T-cell (primary cell): ENCODE results near the gene SPATA19. TPM values are rescaled to one million over a fixed set of nuclear protein-coding genes. Genes with fewer than 3 reads are reported as not detected.

ENCODE experiments used
- ATAC-seq, 4 experiments: fragments of 200-7000 bp in 3 of 4; fragments of 150-1000 bp in 1 of 4; cut with Tn5 transposase; replicated peaks in 1 of 4; 1 replicate in 3 of 4; 2 replicates in 1 of 4; pipeline ENCODE4 v1.10.0; 2021; ENCODE audit warnings: moderate library complexity in 3 of 4, mild to moderate bottlenecking in 2 of 4, moderate number of reproducible peaks in 1 of 4
- CTCF ChIA-PET, 2 donors: fragments of 300-600 bp; sonication (Branson Sonifier 250); formaldehyde crosslinking; loops; one replicate each; lab custom pipeline; 2022; ENCODE audit warnings: antibody characterized with exemption in 2 of 2; lab: Charles Lee
- POLR2A ChIA-PET, 2 donors: fragments of 300-600 bp; sonication (Branson Sonifier 250); formaldehyde crosslinking; loops; one replicate each; lab custom pipeline; 2022; ENCODE audit warnings: antibody characterized with exemption in 2 of 2; lab: Charles Lee
- DNase-seq, 35 experiments: peaks; one replicate each; pipeline versions ENCODE4 v3.0.0 to v3.0.0-alpha.2; 2013 to 2023
- H3K27ac ChIP-seq: one replicate; pipeline ENCODE4 v1.5.1; 2013; ENCODE audit warnings: low read length
- H3K27me3 ChIP-seq, 2 experiments: replicated peaks in 1 of 2; 1 replicate in 1 of 2; 2 replicates in 1 of 2; pipeline versions ENCODE4 v1.6.1 to v1.7.0; 2013; ENCODE audit warnings: low read length in 1 of 2, mixed read lengths in 1 of 2; ENCODE audit not compliant: control insufficient read depth in 2 of 2, insufficient read depth in 2 of 2; ENCODE audit errors: extremely low read depth in 1 of 2
- H3K36me3 ChIP-seq, 2 donors: 1 replicate in 1 of 2; 2 replicates in 1 of 2; pipeline versions ENCODE4 v1.6.1 to v1.7.0; 2013; ENCODE audit warnings: low read length in 1 of 2; ENCODE audit not compliant: control insufficient read depth in 2 of 2, insufficient read depth in 1 of 2; ENCODE audit errors: extremely low read depth in 1 of 2
- H3K4me1 ChIP-seq, 2 experiments: 1 replicate in 1 of 2; 2 replicates in 1 of 2; pipeline versions ENCODE4 v1.6.1 to v1.7.0; 2013; ENCODE audit warnings: low read length in 2 of 2, mixed read lengths in 1 of 2; ENCODE audit not compliant: insufficient read depth in 2 of 2, control insufficient read depth in 1 of 2; ENCODE audit errors: extremely low read depth in 1 of 2
- H3K4me3 ChIP-seq, 2 donors: 1 replicate in 1 of 2; 2 replicates in 1 of 2; pipeline versions ENCODE4 v1.5.1 to v1.7.0; 2013; ENCODE audit warnings: mild to moderate bottlenecking in 2 of 2, low read length in 1 of 2, moderate library complexity in 1 of 2; ENCODE audit not compliant: control insufficient read depth in 1 of 2; ENCODE audit errors: extremely low read depth in 1 of 2
- H3K9me3 ChIP-seq: 2 replicates; pipeline ENCODE4 v1.7.0; 2013
- H3K27ac Mint-ChIP-seq, 2 donors: one replicate each; pipeline ENCODE4 v1.8.0; 2020 to 2021; ENCODE audit warnings: mild to moderate bottlenecking in 2 of 2, mixed read lengths in 2 of 2
- H3K27me3 Mint-ChIP-seq, 2 donors: one replicate each; pipeline ENCODE4 v1.8.0; 2021 to 2022; ENCODE audit warnings: mixed read lengths in 2 of 2
- H3K36me3 Mint-ChIP-seq: one replicate; pipeline ENCODE4 v1.8.0; 2021; ENCODE audit warnings: mixed read lengths
- H3K4me1 Mint-ChIP-seq, 3 donors: one replicate each; pipeline ENCODE4 v1.8.0; 2020 to 2022; ENCODE audit warnings: mixed read lengths in 3 of 3, mild to moderate bottlenecking in 1 of 3
- H3K4me3 Mint-ChIP-seq, 3 donors: one replicate each; pipeline ENCODE4 v1.8.0; 2020 to 2022; ENCODE audit warnings: mild to moderate bottlenecking in 3 of 3, mixed read lengths in 3 of 3, moderate library complexity in 3 of 3
- H3K9me3 Mint-ChIP-seq, 3 donors: one replicate each; pipeline ENCODE4 v1.8.0; 2020 to 2022; ENCODE audit warnings: mixed read lengths in 3 of 3
- WGBS: methylation state at CpG from one replicate; pipeline ENCODE4 v1.1.5; 2013; ENCODE audit warnings: missing lambda C conversion rate; ENCODE audit not compliant: insufficient coverage; 5-methylcytosine and 5-hydroxymethylcytosine counted together
- total RNA-seq, 35 experiments: library from RNA in 6 of 35; stranded (reverse) in 6 of 35; fragments of 120-200 nt in 1 of 35; gene quantifications; one replicate each; pipeline versions ENCODE4 v1.2.1 to v1.2.4 and lab custom pipeline; 2013 to 2026

The SPATA19 gene
- total RNA-seq, 5 donors from 2014 or later (not counting 1 experiment from before 2014, with no cell fraction given), result not detected

- CTCF ChIA-PET, result no interaction called here
- no peak for ATAC-seq
- WGBS, result 40% methylated on average over 3 of the region's 5 CpGs
These were observed 29.0 kb downstream of the SPATA19 start for GRCh38 chr11:133816146-133816870.

GRCh38 chr11:133815636-133816035 is 29.7 kb downstream of the SPATA19 start:
- H3K9me3 ChIP-seq, result no peaks in the 10 kb centered on the region
- no peak overlapping the region for H3K27ac ChIP-seq
- no peaks in the 10 kb centered on the region for H3K4me1 ChIP-seq
- Mint-ChIP-seq H3K4me1 (no peaks in the 10 kb centered on the region), H3K9me3 (no peaks in the 10 kb centered on the region), H3K36me3 (no peaks in the 10 kb centered on the region), H3K27ac (no peak overlapping the region), H3K4me3 (no peak overlapping the region), H3K27me3 (peaks cover 10 to 13% of the 10 kb centered on the region in 2 donors)
- DNase-seq (no peak), ATAC-seq (no peak)
- WGBS, result 66% methylated on average over 3 of the region's 5 CpGs
- ChIA-PET CTCF (no interaction called here), POLR2A (no interaction called here)
- peaks cover 0 to 14% of the 10 kb centered on the region in 2 experiments for H3K27me3 ChIP-seq
- H3K36me3 ChIP-seq, result no peaks in the 10 kb centered on the region
- no peak overlapping the region for H3K4me3 ChIP-seq

More at GRCh38 chr11:133816146-133816870, 29.0 kb downstream of the SPATA19 start:
- Histone ChIP-seq H3K27ac (no peak overlapping the region), H3K4me1 (no peaks in the 10 kb centered on the region), H3K9me3 (no peaks in the 10 kb centered on the region), H3K27me3 (peaks cover 0 to 14% of the 10 kb centered on the region in 2 experiments), H3K4me3 (no peak overlapping the region), H3K36me3 (no peaks in the 10 kb centered on the region)
- Mint-ChIP-seq H3K27ac (no peak overlapping the region), H3K36me3 (no peaks in the 10 kb centered on the region), H3K9me3 (no peaks in the 10 kb centered on the region), H3K4me1 (no peaks in the 10 kb centered on the region), H3K27me3 (peaks cover 10 to 17% of the 10 kb centered on the region in 2 donors), H3K4me3 (no peak overlapping the region)
- DNase-seq, result no peak
- POLR2A ChIA-PET, result no interaction called here

GRCh38 chr11:133814588-133815100 is 30.7 kb downstream of the SPATA19 start:
- POLR2A ChIA-PET, result no interaction called here
- CTCF ChIA-PET, result no interaction called here
- Histone ChIP-seq H3K4me3 (no peak overlapping the region), H3K9me3 (no peaks in the 10 kb centered on the region), H3K27me3 (peaks cover 0 to 22% of the 10 kb centered on the region in 2 experiments), H3K36me3 (no peaks in the 10 kb centered on the region), H3K27ac (no peak overlapping the region), H3K4me1 (no peaks in the 10 kb centered on the region)
- Mint-ChIP-seq H3K4me1 (no peaks in the 10 kb centered on the region), H3K9me3 (no peaks in the 10 kb centered on the region), H3K27me3 (peaks cover 10 to 13% of the 10 kb centered on the region in 2 donors), H3K27ac (no peak overlapping the region), H3K4me3 (no peak overlapping the region), H3K36me3 (no peaks in the 10 kb centered on the region)
- no peak for ATAC-seq
- DNase-seq, result no peak
- WGBS, result 57% methylated on average over 4 of the region's 8 CpGs

GRCh38 chr11:133811850-133812685 is 33.2 kb downstream of the SPATA19 start:
- ChIA-PET CTCF (no interaction called here), POLR2A (no interaction called here)
- WGBS, result 74% methylated on average over 9 of the region's 10 CpGs
- DNase-seq, result no peak
- H3K4me3 ChIP-seq, result no peak overlapping the region
- Mint-ChIP-seq H3K36me3 (no peaks in the 10 kb centered on the region), H3K4me3 (no peak overlapping the region), H3K27ac (no peak overlapping the region), H3K9me3 (no peaks in the 10 kb centered on the region), H3K4me1 (no peaks in the 10 kb centered on the region), H3K27me3 (peaks cover 9 to 12% of the 10 kb centered on the region in 2 donors)
- H3K27me3 ChIP-seq, result peaks cover 2 to 28% of the 10 kb centered on the region in 2 experiments
- ATAC-seq, result no peak
- H3K9me3 ChIP-seq, result no peaks in the 10 kb centered on the region
- H3K4me1 ChIP-seq, result no peaks in the 10 kb centered on the region
- H3K27ac ChIP-seq, result no peak overlapping the region
- no peaks in the 10 kb centered on the region for H3K36me3 ChIP-seq

GRCh38 chr11:133810766-133811165 is 34.5 kb downstream of the SPATA19 start:
- no peak overlapping the region for H3K4me3 Mint-ChIP-seq
- WGBS, result 84% methylated on average over 5 of the region's 7 CpGs
- H3K4me1 Mint-ChIP-seq, result no peaks in the 10 kb centered on the region
- Histone ChIP-seq H3K27me3 (peaks cover 2 to 24% of the 10 kb centered on the region in 2 experiments), H3K9me3 (no peaks in the 10 kb centered on the region), H3K36me3 (no peaks in the 10 kb centered on the region), H3K4me1 (no peaks in the 10 kb centered on the region), H3K4me3 (no peak overlapping the region), H3K27ac (no peak overlapping the region)
- no peaks in the 10 kb centered on the region for H3K36me3 Mint-ChIP-seq
- H3K27me3 Mint-ChIP-seq, result peaks cover 7 to 9% of the 10 kb centered on the region in 2 donors
- ChIA-PET POLR2A (no interaction called here), CTCF (no interaction called here)
- no peak overlapping the region for H3K27ac Mint-ChIP-seq
- DNase-seq (no peak), ATAC-seq (no peak)
- H3K9me3 Mint-ChIP-seq, result no peaks in the 10 kb centered on the region

GRCh38 chr11:133809569-133810491 is 35.5 kb downstream of the SPATA19 start:
- Mint-ChIP-seq H3K4me1 (no peaks in the 10 kb centered on the region), H3K27me3 (peaks cover 7 to 9% of the 10 kb centered on the region in 2 donors), H3K36me3 (no peaks in the 10 kb centered on the region), H3K9me3 (no peaks in the 10 kb centered on the region), H3K4me3 (no peak overlapping the region), H3K27ac (no peak overlapping the region)
- POLR2A ChIA-PET, result no interaction called here
- ATAC-seq, result no peak
- Histone ChIP-seq H3K36me3 (no peaks in the 10 kb centered on the region), H3K27me3 (peaks cover 2 to 19% of the 10 kb centered on the region in 2 experiments), H3K4me1 (no peaks in the 10 kb centered on the region), H3K27ac (no peak overlapping the region), H3K9me3 (no peaks in the 10 kb centered on the region), H3K4me3 (no peak overlapping the region)
- 80% methylated on average over 16 of the region's 23 CpGs for WGBS
- DNase-seq, result no peak
- CTCF ChIA-PET, result no interaction called here
